ENCODE measurements around the gene C4orf50. TPM values are rescaled to one million over a fixed set of nuclear protein-coding genes. Genes with fewer than 3 reads are reported as not detected.
"Not testable (repeated sequence)": the region's sequence is repeated elsewhere in the genome, so short reads cannot be mapped to it uniquely, and the experiment has no call there.

Gene C4orf50
- polyA plus RNA-seq, 4 donors: 0.01 to 0.02 TPM; not detected in 2

DNA sequence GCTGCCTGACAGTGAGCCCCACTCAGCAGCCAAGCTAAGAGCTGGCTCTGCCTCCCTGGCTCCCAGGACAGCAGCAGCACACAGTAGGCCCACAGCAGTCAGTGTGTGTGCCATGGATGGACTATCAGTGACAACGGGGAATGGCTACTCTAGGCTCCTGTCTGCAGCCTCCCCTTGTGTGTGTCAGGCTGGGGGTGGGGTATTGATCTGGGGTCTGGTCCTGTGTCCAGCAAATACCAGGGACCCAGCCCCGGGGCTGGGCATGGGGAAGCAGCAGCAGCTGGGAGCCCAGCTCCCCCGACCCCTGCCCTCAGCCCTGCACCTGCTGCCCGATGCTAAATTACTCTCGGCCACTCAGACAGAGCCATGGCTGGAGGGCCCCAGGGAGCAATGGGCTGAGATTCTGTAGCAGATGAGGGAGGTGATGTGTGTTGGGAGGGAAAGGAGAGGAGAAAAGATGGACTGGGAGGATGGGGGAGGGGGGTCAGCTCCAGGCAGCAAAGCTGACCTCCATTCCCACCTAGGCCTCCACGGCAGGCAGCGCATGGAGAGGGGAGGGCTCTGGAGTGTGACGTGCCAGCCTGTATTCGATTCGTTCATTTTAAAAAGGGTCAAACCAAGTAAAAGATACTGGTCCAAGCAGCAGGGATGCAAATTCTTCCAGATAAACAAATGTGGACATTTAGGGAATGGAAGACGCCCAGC, 64.0 kb downstream of the C4orf50 start:
- DNase-seq (ENCODE audit: low read depth in 4 of 4, low spot score in 2 of 4): no peak

- no peak for DNase-seq (ENCODE audit: low read depth in 4 of 4, low spot score in 2 of 4)
Measured at GRCh38 chr4:5952975-5953951, 65.0 kb downstream of the C4orf50 start.

GRCh38 chr4:5952286-5952974, 65.8 kb downstream of the C4orf50 start:
- DNase-seq (ENCODE audit: low read depth in 4 of 4, low spot score in 2 of 4): no peak

- not testable (repeated sequence) for DNase-seq (ENCODE audit: low read depth in 4 of 4, low spot score in 2 of 4)
Measured at GRCh38 chr4:5946653-5947052, 71.6 kb downstream of the C4orf50 start.

GRCh38 chr4:5945936-5946335, 72.3 kb downstream of the C4orf50 start:
- DNase-seq (ENCODE audit: low read depth in 4 of 4, low spot score in 2 of 4): no peak

GRCh38 chr4:5945171-5945570, 73.1 kb downstream of the C4orf50 start:
- DNase-seq (ENCODE audit: low read depth in 4 of 4, low spot score in 2 of 4): no peak

- no peak for DNase-seq (ENCODE audit: low read depth in 4 of 4, low spot score in 2 of 4)
Measured at GRCh38 chr4:5943561-5943960, 74.7 kb downstream of the C4orf50 start.

DNA sequence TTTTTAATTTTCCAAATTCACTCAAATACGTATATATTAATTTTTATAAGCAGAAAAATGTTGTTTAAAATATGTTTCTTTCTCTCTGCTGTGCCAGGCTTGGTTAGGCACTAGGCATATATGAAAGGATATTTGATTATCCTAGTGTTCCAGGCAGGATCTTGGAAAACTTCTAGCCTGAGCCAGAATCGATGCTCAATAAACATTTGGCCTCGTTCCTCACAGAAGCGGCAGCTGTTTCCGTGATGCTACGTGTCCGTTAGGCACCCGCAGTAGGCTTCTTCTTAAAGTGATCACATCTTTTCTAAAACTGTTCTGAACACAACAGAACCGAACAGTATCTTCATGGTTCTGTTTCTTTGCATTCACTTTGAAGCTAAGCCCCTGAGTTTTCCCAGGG, 75.3 kb downstream of the C4orf50 start:
- no peak for DNase-seq (ENCODE audit: low read depth in 4 of 4, low spot score in 2 of 4)

DNA sequence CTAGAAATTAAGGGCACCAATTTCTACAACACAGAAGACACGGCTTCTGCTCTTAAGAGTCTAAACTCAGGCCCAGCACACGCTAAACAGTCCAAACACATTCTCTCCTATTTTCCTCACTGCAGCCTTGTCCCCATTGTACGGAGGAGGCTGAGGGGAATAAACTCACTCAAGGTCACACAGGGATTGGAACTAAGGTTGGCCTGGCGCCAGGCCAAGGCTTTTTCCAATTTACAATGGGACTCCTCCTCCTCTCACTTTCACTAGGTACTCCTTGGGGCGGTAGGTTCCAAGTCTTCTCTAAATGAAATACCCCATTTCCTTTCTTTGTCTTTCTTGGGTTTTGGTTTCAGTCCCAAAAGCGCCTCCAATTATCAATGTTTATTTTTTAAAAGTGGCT, 76.6 kb downstream of the C4orf50 start:
- DNase-seq (ENCODE audit: low read depth in 4 of 4, low spot score in 2 of 4): no peak

DNA sequence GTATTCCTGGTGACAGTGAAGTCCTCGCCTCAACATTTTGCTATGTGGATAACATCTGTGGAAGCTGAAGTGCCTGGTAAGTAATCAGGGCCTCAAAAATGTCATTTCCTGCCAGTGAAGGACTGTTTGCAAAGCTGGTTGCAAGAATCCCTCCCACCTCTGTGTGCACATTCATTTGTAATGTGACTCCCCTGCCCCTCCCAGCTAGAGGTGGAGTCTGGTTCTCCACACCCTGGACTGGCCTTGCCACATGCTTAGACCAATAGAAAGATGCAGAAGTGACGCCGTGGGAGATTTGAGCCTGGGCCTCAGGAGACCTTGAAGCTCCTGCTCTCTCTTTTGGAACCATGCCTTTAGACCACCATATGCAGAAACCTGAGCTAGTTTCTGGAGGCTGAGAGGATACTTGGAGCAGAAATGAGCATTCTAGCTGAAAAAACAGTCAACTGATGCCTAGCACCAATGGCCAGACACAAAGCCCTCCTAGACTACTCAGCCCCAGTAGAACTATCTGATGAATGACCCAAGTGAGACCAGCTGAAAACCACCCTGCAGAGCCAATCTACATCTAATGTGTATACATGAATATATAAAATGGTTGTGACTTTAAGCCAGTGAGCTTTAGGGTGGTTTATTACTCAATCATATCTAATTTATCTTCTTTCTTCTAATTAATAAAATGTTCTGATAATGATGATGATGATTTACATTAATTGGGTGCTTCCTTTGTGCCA, 77.6 kb downstream of the C4orf50 start:
- DNase-seq (ENCODE audit: low read depth in 4 of 4, low spot score in 2 of 4): no peak

DNA sequence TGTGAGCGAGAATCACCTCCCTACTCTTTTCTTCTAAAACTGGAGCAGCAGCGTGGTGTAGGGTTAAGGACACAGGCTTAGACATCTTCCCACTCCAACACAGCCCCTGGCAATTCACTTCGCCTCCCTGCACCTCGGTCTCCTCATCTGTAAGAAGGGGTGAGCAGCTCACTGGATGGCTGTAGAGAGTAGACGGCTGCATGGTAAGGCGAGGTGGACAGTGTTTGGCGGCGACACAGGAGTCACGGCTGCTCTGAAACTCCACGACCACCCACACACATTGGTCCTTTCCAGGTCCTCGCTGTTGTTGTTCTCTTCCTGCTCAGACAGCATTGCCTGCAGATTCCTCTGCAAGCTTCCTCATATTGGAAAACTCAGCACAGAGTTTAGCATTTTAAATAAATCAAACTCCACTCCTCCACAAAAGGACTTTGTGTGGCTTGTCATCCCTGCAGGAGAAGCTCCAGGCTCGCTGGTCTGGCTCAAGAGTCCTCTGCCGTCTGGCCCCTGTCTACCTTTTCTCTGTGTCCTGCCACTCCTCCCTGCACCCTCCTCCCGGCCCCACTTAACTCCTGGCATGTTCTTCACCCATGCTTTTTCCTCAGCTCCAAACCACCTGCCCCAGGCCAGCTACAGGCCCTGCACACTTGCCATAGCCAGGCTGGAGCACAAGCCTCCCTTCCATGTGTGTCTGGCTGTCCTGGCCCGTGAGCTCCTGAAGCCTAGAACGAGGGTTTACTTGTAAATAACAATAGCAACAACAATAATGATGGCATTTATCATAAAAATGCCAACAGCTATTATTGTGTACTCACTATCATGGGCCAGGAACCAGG, 84.0 kb downstream of the C4orf50 start:
- DNase-seq (ENCODE audit: low read depth in 4 of 4, low spot score in 2 of 4): no peak

DNA sequence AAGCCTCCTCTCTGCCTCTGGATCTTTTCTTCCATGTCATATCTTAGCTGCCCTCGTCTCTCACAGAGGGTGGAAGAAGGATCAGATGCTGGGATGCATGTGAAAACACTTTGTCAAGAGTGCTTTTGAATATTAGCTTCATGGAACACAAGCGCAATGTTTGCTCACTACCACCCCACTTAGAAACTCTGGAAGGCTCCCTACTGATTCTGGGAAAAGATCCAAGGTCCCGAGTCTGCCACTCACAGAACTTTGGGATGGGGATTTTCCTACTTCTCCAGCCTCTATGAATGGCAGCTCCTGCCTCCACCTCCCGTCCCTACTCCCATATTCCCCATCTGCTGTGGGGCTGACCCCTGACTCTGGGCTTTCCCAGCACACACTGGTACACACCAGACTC, 85.1 kb downstream of the C4orf50 start:
- DNase-seq (ENCODE audit: low read depth in 4 of 4, low spot score in 2 of 4): no peak

DNA sequence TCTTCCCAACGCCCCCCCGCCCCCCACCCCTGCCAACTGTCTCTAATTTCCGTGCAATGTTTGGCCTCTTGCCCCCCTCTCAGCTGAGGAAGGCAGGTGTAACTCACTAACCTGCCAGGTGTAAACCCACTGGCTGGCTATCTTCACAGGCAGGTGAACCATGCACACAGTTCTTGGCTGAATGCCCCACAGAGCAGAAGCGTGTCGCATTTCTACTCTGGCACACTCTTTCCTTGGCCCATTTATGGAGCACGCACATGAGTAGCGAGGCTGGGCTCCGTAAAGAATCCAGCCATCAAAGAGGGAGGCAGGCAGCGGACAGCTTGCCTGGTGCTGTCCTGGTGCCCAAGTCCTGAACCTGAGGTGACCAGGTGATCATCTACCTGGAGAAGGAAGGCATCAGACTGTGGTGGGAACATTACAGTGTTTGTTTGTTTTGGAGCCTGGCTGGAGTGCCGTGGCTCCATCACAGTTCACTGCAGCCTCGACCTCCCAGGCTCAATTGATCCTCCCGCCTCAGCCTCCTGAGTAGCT, 86.1 kb downstream of the C4orf50 start:
- no peak for DNase-seq (ENCODE audit: low read depth in 4 of 4, low spot score in 2 of 4)

DNA sequence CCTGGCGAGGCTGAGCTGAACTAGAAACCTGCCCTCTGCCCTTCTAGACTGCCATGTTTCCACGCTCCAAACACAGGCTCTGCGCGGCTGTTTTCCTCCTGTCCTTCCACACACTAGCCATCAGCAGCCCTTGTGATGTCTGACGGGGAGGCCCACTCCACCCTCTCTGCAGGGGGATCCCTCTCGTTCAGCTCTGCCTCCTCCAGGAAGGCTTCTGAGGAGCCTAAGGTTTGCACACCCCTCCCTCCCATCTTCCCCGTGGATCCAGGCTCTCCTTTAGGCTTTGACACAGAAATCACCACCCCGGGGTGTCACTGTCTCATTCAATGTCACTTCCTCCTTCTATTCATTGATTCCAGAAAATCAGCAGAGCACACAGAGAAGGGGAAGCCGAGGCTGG, 86.7 kb downstream of the C4orf50 start:
- DNase-seq (ENCODE audit: low read depth in 4 of 4, low spot score in 2 of 4): no peak

- DNase-seq (ENCODE audit: low read depth in 4 of 4, low spot score in 2 of 4): no peak
Measured at GRCh38 chr4:5930876-5931275, 87.4 kb downstream of the C4orf50 start.

DNA sequence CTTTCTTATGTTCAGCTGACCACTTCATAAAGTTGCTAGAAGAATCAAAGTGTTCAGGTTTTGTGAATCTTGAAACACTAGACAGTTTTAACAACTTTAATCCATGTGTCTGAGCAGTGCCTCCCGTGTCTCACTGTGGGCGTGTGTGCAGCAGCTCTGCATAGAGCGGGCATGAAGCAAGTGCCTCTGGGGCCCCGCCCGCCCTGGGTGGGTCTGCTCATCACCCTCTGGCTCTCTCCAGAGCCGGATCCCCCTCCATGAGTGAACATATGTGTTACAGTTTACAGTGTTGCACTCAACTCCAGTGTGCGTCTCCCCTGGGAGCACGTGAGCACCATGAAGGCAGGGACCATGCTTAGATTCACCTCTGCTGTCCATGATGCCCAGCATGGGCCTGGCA, 87.8 kb downstream of the C4orf50 start:
- DNase-seq (ENCODE audit: low read depth in 4 of 4, low spot score in 2 of 4): no peak

DNA sequence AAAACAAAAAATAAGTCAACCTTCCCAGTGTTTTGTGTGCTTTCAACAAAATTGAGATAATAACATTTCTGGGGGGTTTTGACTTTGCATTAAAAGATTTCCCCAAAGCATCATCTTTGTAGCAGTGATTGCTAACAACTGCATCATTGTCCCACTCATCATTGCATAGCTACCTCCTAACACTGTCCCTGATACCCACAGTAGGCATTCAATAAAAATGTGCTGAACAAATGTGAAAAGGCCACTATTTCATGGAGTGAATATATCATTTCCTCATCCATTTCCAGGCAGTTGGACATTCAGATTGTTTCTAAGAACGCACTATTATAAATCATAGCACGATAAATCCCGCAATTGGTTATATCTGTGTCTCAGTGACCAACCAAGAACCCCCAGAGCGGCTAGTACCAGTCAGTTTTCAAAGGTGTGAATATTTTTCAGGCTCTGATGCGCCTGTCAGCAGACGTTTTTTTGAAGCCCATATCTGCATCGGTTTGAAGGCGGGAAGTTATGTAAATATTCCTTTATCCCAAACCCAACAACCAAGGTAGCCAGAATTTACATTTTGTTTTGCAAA, 89.3 kb downstream of the C4orf50 start:
- DNase-seq (ENCODE audit: low read depth in 4 of 4, low spot score in 2 of 4): no peak

DNA sequence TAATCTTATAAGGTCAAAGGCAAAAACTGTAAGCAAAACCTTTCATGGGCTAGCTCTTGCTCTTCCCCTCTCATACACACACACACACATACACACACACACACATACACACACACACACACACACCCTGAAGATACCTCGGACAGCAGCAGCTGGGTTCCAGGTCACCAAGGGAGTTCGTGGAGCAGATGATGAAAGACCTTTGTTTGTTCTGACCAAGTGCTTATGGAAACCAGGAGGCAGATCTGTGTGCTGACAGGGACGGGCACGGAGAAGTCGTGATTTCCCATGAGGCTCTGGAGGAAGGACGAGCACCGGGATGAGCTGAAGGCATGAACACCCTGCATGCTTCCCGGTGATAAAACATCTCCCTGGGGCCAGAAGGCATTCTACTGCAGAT, 90.0 kb downstream of the C4orf50 start:
- no peak for DNase-seq (ENCODE audit: low read depth in 4 of 4, low spot score in 2 of 4)

GRCh38 chr4:5927747-5928146, 90.5 kb downstream of the C4orf50 start:
- no peak for DNase-seq (ENCODE audit: low read depth in 4 of 4, low spot score in 2 of 4)

Data from left renal cortex interstitium (tissue), 4 donors.